Measurements from ENCODE around the gene COPZ2.
A peak's percentile ranks its signal among the peaks of the same experiment; 100 is the strongest.

COPZ2 gene

DNA sequence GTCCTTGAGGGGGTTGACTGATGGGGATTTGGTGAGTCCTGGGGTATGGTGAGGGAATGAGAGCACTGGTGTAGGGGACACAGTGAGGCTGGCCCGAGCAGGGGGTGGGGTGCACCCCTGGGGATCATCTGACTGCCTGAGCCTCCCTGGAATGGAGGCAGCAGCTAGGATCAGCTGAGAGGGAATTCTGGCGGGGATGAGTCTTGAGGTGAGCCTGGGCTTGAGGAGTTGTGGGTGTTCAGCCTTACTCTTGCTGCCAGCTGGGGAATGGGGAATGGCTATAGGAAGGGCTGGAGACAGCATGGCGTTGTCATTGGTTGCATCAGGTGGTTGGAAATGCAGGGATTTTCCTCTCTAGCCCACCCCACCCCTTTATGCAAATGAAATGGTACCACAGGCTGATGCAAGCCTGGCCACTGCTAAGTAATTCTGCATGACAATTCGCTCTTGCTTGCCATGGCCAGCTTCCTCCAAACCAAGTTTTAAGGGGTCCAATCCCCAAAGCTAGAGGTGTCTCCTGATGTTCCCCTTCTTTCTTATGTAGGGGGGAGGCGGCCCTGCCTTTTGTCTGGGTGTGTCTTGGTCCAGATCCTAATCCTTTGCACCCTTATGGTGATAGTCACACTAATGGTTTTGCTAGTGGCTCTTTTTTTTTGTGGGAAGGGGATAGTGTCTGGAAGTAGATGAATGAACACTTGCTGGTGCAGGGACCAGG is 18.1 kb upstream of the COPZ2 start (continued):
- TF ChIP-seq MYNN (tag by site-specific recombination; IDR thresholded peaks at IDR 0.05; ENCODE audit: borderline replicate concordance), result no peak
- TF ChIP-seq ZNF560 (tag by site-specific recombination; IDR thresholded peaks at IDR 0.05; ENCODE audit: borderline replicate concordance), result no peak
- TF ChIP-seq, protein P1, sequence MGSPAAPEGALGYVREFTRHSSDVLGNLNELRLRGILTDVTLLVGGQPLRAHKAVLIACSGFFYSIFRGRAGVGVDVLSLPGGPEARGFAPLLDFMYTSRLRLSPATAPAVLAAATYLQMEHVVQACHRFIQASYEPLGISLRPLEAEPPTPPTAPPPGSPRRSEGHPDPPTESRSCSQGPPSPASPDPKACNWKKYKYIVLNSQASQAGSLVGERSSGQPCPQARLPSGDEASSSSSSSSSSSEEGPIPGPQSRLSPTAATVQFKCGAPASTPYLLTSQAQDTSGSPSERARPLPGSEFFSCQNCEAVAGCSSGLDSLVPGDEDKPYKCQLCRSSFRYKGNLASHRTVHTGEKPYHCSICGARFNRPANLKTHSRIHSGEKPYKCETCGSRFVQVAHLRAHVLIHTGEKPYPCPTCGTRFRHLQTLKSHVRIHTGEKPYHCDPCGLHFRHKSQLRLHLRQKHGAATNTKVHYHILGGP (tag by site-specific recombination; IDR thresholded peaks at IDR 0.05), result no peak
- no peak for TF ChIP-seq ZNF157 (tag by site-specific recombination; IDR thresholded peaks at IDR 0.05)
- no peak for TF ChIP-seq GFI1B (tag by site-specific recombination; IDR thresholded peaks at IDR 0.05)
- no peak for TF ChIP-seq ZNF416 (tag by site-specific recombination; IDR thresholded peaks at IDR 0.05)
- TF ChIP-seq ZNF701 (tag by site-specific recombination; IDR thresholded peaks at IDR 0.05), result no peak
- TF ChIP-seq ZNF514 (tag by site-specific recombination; IDR thresholded peaks at IDR 0.05), result no peak
- peak; percentile 39; the same call in 1 of the 2 replicates for TF ChIP-seq ZBTB8A (tag by site-specific recombination; IDR thresholded peaks at IDR 0.05)
- peak; percentile 61; the same call in 1 of the 2 replicates for TF ChIP-seq ZBTB17 (tag by site-specific recombination; IDR thresholded peaks at IDR 0.05)
- TF ChIP-seq, protein P2, sequence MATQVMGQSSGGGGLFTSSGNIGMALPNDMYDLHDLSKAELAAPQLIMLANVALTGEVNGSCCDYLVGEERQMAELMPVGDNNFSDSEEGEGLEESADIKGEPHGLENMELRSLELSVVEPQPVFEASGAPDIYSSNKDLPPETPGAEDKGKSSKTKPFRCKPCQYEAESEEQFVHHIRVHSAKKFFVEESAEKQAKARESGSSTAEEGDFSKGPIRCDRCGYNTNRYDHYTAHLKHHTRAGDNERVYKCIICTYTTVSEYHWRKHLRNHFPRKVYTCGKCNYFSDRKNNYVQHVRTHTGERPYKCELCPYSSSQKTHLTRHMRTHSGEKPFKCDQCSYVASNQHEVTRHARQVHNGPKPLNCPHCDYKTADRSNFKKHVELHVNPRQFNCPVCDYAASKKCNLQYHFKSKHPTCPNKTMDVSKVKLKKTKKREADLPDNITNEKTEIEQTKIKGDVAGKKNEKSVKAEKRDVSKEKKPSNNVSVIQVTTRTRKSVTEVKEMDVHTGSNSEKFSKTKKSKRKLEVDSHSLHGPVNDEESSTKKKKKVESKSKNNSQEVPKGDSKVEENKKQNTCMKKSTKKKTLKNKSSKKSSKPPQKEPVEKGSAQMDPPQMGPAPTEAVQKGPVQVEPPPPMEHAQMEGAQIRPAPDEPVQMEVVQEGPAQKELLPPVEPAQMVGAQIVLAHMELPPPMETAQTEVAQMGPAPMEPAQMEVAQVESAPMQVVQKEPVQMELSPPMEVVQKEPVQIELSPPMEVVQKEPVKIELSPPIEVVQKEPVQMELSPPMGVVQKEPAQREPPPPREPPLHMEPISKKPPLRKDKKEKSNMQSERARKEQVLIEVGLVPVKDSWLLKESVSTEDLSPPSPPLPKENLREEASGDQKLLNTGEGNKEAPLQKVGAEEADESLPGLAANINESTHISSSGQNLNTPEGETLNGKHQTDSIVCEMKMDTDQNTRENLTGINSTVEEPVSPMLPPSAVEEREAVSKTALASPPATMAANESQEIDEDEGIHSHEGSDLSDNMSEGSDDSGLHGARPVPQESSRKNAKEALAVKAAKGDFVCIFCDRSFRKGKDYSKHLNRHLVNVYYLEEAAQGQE (tag by site-specific recombination; IDR thresholded peaks at IDR 0.05), result no peak
- TF ChIP-seq, protein P3, sequence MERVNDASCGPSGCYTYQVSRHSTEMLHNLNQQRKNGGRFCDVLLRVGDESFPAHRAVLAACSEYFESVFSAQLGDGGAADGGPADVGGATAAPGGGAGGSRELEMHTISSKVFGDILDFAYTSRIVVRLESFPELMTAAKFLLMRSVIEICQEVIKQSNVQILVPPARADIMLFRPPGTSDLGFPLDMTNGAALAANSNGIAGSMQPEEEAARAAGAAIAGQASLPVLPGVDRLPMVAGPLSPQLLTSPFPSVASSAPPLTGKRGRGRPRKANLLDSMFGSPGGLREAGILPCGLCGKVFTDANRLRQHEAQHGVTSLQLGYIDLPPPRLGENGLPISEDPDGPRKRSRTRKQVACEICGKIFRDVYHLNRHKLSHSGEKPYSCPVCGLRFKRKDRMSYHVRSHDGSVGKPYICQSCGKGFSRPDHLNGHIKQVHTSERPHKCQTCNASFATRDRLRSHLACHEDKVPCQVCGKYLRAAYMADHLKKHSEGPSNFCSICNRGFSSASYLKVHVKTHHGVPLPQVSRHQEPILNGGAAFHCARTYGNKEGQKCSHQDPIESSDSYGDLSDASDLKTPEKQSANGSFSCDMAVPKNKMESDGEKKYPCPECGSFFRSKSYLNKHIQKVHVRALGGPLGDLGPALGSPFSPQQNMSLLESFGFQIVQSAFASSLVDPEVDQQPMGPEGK (tag by site-specific recombination; IDR thresholded peaks at IDR 0.05), result peak; percentile 83
- TF ChIP-seq, protein P4, sequence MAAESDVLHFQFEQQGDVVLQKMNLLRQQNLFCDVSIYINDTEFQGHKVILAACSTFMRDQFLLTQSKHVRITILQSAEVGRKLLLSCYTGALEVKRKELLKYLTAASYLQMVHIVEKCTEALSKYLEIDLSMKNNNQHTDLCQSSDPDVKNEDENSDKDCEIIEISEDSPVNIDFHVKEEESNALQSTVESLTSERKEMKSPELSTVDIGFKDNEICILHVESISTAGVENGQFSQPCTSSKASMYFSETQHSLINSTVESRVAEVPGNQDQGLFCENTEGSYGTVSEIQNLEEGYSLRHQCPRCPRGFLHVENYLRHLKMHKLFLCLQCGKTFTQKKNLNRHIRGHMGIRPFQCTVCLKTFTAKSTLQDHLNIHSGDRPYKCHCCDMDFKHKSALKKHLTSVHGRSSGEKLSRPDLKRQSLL (tag by site-specific recombination; IDR thresholded peaks at IDR 0.05), result no peak
- no peak for TF ChIP-seq ZNF366 (tag by site-specific recombination; conservative IDR thresholded peaks at IDR 0.05)
- TF ChIP-seq ZBTB21 (tag by site-specific recombination; IDR thresholded peaks at IDR 0.05), result 0 out of 2 replicates have a peak, but pooled peaks have one; percentile 20
- TF ChIP-seq, protein P5, sequence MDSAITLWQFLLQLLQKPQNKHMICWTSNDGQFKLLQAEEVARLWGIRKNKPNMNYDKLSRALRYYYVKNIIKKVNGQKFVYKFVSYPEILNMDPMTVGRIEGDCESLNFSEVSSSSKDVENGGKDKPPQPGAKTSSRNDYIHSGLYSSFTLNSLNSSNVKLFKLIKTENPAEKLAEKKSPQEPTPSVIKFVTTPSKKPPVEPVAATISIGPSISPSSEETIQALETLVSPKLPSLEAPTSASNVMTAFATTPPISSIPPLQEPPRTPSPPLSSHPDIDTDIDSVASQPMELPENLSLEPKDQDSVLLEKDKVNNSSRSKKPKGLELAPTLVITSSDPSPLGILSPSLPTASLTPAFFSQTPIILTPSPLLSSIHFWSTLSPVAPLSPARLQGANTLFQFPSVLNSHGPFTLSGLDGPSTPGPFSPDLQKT (IDR thresholded peaks at IDR 0.05; ENCODE audit: borderline replicate concordance, low read depth, low read length), result no peak
- no peak for TF ChIP-seq ZBTB7A (tag by site-specific recombination; IDR thresholded peaks at IDR 0.05; ENCODE audit: low read depth)
- TF ChIP-seq MEIS1 (CRISPR knock-in tag; IDR thresholded peaks at IDR 0.05; ENCODE audit: borderline replicate concordance), result no peak
- TF ChIP-seq GLIS1 (tag by site-specific recombination; IDR thresholded peaks at IDR 0.05), result peak; percentile 34
- no peak for TF ChIP-seq KLF8 (tag by site-specific recombination; IDR thresholded peaks at IDR 0.05)
- no peak for TF ChIP-seq ZFP37 (tag by site-specific recombination; IDR thresholded peaks at IDR 0.05)
- no peak for TF ChIP-seq ZBTB1 (tag by site-specific recombination; IDR thresholded peaks at IDR 0.05)
- no peak for TF ChIP-seq HOXD13 (CRISPR knock-in tag; IDR thresholded peaks at IDR 0.05; ENCODE audit: borderline replicate concordance)
- TF ChIP-seq, protein P6, sequence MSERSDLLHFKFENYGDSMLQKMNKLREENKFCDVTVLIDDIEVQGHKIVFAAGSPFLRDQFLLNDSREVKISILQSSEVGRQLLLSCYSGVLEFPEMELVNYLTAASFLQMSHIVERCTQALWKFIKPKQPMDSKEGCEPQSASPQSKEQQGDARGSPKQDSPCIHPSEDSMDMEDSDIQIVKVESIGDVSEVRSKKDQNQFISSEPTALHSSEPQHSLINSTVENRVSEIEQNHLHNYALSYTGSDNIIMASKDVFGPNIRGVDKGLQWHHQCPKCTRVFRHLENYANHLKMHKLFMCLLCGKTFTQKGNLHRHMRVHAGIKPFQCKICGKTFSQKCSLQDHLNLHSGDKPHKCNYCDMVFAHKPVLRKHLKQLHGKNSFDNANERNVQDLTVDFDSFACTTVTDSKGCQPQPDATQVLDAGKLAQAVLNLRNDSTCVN (tag by site-specific recombination; optimal IDR thresholded peaks at IDR 0.05), result no peak
- TF ChIP-seq, protein P7, sequence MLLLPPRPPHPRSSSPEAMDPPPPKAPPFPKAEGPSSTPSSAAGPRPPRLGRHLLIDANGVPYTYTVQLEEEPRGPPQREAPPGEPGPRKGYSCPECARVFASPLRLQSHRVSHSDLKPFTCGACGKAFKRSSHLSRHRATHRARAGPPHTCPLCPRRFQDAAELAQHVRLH (tag by site-specific recombination; IDR thresholded peaks at IDR 0.05), result no peak
- no peak for TF ChIP-seq ZNF776 (tag by site-specific recombination; IDR thresholded peaks at IDR 0.05; ENCODE audit: borderline replicate concordance)
- no peak for TF ChIP-seq ZNF175 (tag by site-specific recombination; IDR thresholded peaks at IDR 0.05)
- no peak for TF ChIP-seq ZNF426 (tag by site-specific recombination; IDR thresholded peaks at IDR 0.05)
